HG02870 (cell line): Measurements from ENCODE around the gene TNFRSF18.
"Not testable (repeated sequence)": the region's sequence is repeated elsewhere in the genome, so short reads cannot be mapped to it uniquely, and the experiment has no call there.

Experiments
- ATAC-seq: cut with Tn5 transposase; IDR thresholded peaks from one replicate; pipeline ENCODE4 v1.9.1; 2021; ENCODE audit warnings: mild to moderate bottlenecking, moderate library complexity; ENCODE audit not compliant: unreplicated experiment

The TNFRSF18 gene

DNA sequence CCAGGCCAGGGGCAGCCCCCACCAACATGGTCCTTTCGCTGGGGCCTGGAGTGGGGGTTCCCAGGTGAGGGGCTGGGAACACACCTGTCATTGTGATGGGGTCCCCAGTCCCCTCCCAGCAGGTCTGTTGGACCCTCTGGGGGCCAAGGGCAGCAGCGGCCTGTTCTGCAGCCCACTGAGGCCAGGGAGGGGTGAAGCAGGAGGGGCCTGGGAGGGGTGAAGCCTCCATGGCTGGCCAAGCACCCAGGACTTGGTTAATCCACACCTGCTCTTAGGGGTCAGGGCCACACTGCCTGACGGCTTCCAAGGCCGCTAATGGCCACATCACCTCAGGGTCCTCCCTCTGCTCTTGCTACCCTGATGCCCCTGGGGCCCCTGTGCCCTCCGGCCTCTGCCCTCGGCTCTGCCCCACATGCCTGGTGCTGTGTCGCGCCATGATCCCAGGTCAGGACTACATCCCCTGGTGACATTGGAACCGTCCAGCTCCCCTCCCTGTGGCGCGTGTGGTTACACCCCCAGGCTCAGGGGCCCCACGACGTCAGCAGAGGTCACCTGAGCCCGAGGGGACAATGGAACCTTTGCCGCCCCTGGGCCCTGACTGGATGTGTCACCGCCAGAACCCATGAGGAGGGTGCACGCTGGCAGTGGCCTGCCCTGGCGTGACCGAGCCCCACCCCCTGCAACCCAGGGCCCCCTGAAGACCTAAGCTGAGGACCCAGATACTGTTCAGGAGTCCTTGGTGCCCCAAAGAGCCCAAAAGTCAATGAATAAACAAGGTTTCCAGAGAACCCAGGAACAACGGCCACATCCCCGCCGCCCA is 7.0 kb downstream of the TNFRSF18 start:
- no peak for ATAC-seq

- ATAC-seq = no peak
Observed at GRCh38 chr1:1198423-1199140, 7.8 kb downstream of the TNFRSF18 start.

GRCh38 chr1:1197551-1198422 is 8.6 kb downstream of the TNFRSF18 start:
- no peak for ATAC-seq

- no peak for ATAC-seq
Observed at GRCh38 chr1:1197188-1197500, 9.2 kb downstream of the TNFRSF18 start.

- no peak for ATAC-seq
Observed at GRCh38 chr1:1196431-1197187, 9.8 kb downstream of the TNFRSF18 start.

GRCh38 chr1:1195726-1196125 is 10.7 kb downstream of the TNFRSF18 start:
- not testable (repeated sequence) for ATAC-seq

DNA sequence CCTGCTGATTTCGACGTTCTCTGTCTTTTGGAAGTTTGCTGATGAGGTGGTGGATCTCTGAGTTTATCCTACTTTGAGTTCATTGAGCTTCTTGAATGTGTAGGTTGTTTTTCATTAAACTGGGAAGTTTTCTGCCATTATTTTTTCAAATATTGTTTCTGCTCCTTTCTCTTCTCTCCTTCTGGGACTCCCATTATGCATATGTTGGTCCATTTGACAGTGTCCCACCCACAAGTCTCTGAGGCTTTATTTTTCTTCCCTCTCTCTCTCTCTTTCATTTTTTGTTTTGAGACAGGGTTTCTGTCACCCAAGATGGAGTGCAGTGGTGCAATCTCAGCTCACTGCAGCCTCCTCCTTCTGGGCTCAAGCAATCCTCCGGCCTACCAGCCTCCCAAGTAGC is 11.7 kb downstream of the TNFRSF18 start:
- ATAC-seq = no peak

GRCh38 chr1:1191734-1192133 is 14.7 kb downstream of the TNFRSF18 start:
- ATAC-seq = no peak

DNA sequence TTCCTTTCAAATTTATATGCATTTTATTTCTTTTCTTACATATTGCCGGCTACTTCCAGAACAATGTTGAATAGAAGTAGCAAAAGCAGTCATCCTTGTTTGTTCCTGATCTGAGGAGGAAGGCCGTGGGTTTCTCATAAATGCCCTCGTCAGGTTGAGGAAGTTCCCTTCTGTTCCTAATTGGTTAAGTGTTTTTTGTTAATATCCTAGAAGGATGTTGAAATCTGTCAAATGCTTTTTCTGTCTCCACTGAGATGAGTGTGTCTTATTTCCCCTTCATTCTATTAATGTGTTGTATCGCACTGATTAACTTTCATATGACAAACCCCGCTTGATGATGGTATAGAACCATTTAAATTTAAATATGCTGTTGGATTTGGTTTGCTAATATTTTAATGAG is 17.3 kb downstream of the TNFRSF18 start:
- no peak for ATAC-seq

DNA sequence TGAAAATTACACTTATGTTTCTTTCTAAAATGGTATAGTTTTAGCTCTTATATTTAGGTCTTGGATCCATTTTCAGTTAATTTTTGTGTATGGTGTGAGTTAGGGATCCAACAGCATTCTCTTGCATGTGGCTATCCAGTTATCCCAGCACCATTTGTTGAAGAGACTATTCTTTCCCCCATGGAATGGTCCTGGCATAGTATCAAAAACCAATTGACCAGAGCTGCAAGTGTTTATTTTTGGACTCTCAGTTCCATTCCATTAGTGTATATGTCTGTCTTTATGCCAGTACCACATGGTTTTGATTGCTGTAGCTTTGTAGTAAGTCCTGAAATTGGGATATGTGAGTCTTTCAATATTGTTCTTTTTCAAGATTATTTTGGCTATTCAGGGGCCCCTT is 18.5 kb downstream of the TNFRSF18 start:
- ATAC-seq = no peak

DNA sequence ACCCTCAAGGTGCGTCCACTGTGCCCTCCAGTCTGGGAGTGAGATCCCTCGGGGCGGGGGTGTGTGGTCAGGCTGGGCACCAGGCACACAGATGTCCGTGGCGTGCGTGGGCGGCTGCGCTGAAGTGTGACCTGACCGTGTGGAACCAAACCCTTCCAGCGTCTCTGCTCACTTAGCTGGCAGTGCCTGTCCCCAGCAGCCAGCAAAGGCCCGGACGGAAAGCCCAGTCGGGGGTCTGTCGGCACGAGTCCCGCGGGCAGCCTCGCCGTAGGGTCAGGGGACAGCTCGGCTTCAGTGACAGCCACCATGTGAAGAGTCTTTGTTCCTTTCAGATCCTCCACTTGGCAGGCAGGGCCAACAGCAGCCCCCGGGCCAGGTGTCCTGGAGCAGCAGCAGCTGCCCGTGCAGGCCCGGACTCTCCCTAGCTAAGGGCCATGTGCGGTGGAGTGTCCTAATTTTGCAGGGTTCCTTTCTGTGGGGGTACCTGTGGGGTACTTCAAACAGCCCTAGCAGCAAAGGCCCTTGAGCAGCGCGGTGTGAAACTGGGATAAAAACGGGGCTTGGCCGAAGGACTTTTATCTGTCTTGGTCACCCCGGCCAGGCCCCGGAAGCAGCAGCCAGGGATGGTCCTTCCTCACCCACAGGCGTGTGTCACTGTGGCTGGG is 21.2 kb downstream of the TNFRSF18 start:
- ATAC-seq = no peak

GRCh38 chr1:1183833-1184775 is 22.3 kb downstream of the TNFRSF18 start:
- ATAC-seq = no peak

- ATAC-seq = no peak
Observed at GRCh38 chr1:1183221-1183747, 23.1 kb downstream of the TNFRSF18 start.

GRCh38 chr1:1182491-1183220 is 23.7 kb downstream of the TNFRSF18 start:
- ATAC-seq = no peak

DNA sequence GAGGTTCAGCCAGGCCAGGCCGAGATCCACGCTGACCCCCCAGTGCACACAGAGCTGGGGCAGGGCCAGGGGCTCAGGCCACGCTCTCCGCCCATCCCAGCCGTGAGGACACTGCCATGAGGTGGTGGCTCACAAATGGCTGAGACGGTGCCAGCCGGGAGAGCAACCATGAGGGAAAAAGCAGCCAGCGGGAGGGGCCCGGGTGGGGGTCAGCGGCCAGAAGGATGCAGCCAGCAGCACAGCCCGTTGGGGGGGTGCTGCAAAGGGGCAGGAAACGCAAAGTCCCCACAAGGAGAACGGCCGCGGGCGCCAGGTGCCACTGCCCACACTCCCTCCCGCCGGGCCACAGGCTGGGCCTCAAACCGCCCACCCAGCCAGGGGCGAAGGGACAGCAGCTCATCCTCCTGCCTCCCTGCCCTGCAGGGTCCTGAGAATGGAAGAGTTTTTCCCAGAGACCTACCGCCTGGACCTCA is 24.4 kb downstream of the TNFRSF18 start:
- ATAC-seq = no peak

DNA sequence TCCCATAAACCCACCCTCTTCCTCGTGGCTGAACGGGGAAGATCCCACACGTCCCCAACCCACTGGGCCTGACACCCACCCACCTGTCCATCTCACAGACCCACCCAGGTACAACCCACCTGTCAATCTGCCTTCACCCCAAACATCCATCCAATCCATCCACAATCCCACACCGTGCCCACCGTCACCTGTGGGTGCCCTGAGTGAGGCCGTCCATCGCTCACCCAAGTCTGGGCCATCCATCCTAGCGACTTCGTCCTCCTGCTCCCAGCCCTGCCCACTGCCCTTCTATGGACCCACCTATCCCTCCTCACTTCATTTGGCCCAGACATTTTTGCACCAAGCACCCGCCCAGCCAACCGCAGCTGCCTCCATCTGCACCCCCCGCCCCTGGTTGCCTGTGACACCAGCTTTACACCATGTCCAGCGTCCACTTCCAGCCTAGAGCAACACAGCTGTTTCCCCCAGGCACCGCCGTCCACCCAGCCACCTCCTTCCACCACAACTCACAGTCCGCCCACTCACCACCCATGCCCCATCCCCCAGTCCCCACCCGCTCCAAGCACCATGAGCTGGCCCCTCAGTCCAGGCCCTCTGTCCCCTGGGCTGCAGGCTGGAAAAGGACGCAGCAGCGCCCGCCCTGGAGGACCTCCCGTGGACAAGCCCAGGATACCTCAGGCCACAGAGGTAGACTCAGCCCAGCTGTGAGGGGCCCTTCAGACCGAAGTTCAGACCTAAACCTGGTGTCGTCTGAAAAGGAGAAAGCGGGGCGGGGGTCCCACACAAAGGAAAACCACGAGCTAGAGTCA is 25.1 kb downstream of the TNFRSF18 start:
- no peak for ATAC-seq
